PC-3 (cell line): Measurements from ENCODE around the gene KLHDC9. TPM values are rescaled to one million over a fixed set of nuclear protein-coding genes. Genes with fewer than 3 reads are reported as not detected.

Source experiments
- ATAC-seq: fragments of 200-7000 bp; cut with Tn5 transposase; 2 replicates; pipeline ENCODE4 v1.9.1; 2020; ENCODE audit warnings: mild to moderate bottlenecking, moderate library complexity
- BruUV-seq: library from RNA; stranded (reverse); fragments of 400-500 nt; replicated peaks from 2 replicates; lab custom pipeline; 2021; lab: Mats Ljungman, UMichigan
- CTCF ChIA-PET: fragments of 300-600 bp; sonication (Branson Sonifier 250); formaldehyde crosslinking; loops from one replicate; lab custom pipeline; 2022; ENCODE audit warnings: antibody characterized with exemption; lab: Charles Lee
- POLR2A ChIA-PET: fragments of 300-600 bp; sonication (Branson Sonifier 250); formaldehyde crosslinking; loops from one replicate; lab custom pipeline; 2022; ENCODE audit warnings: antibody characterized with exemption; ENCODE audit not compliant: unreplicated experiment; lab: Charles Lee
- DNase-seq: peaks from one replicate; pipeline ENCODE4 v3.0.0-alpha.2; 2015
- H2AFZ ChIP-seq: fragments of 300-600 bp; sonication (generic); 2 replicates; pipeline ENCODE4 v1.6.0; 2016; ENCODE audit warnings: antibody characterized with exemption, low read length
- H3F3A ChIP-seq: fragments of 300-600 bp; sonication (generic); one replicate; pipeline ENCODE4 v1.6.0; 2017; ENCODE audit warnings: antibody characterized with exemption, low read length, control low read depth, mild to moderate bottlenecking; ENCODE audit not compliant: unreplicated experiment
- H3K27ac ChIP-seq: fragments of 300-600 bp; sonication (generic); 2 replicates; pipeline ENCODE4 v1.5.1; 2016; ENCODE audit warnings: mild to moderate bottlenecking, low read length
- H3K27me3 ChIP-seq: fragments of 300-600 bp; sonication (generic); 2 replicates; pipeline ENCODE4 v1.6.1; 2016; ENCODE audit warnings: low read length, mixed read lengths
- H3K36me3 ChIP-seq: fragments of 300-600 bp; sonication (generic); 2 replicates; pipeline ENCODE4 v1.6.1; 2016; ENCODE audit warnings: low read depth, mixed run types, low read length, mixed read lengths
- H3K4me1 ChIP-seq: fragments of 300-600 bp; sonication (generic); 2 replicates; pipeline ENCODE4 v1.5.1; 2016; ENCODE audit warnings: low read length; ENCODE audit not compliant: insufficient read depth
- H3K4me2 ChIP-seq: fragments of 300-600 bp; sonication (generic); 2 replicates; pipeline ENCODE4 v1.6.0; 2016; ENCODE audit warnings: low read length
- H3K4me3 ChIP-seq: fragments of 300-600 bp; sonication (generic); 2 replicates; pipeline ENCODE4 v1.5.1; 2016; ENCODE audit warnings: mild to moderate bottlenecking, low read length, mixed read lengths
- H3K79me2 ChIP-seq: fragments of 300-600 bp; sonication (generic); 2 replicates; pipeline ENCODE4 v1.6.1; 2017; ENCODE audit warnings: low read length, mixed read lengths
- H3K9ac ChIP-seq: fragments of 300-600 bp; sonication (generic); 2 replicates; pipeline ENCODE4 v1.6.0; 2016; ENCODE audit warnings: mild to moderate bottlenecking, low read length
- H3K9me2 ChIP-seq: fragments of 300-600 bp; sonication (generic); replicated peaks from 2 replicates; pipeline ENCODE4 v1.6.1; 2016; ENCODE audit warnings: mixed run types, low read length, mixed read lengths
- H3K9me3 ChIP-seq: fragments of 300-600 bp; sonication (generic); 2 replicates; pipeline ENCODE4 v1.6.1; 2016; ENCODE audit warnings: low read length, mixed read lengths
- H4K20me1 ChIP-seq: fragments of 300-600 bp; sonication (generic); 2 replicates; pipeline ENCODE4 v1.6.1; 2016; ENCODE audit warnings: low read length, mixed read lengths
- EZH2 ChIP-seq: fragments of 300-600 bp; sonication (generic); IDR thresholded peaks from one replicate; pipeline ENCODE4 v1.6.1; 2017; ENCODE audit warnings: antibody characterized with exemption, mild to moderate bottlenecking, low read length; ENCODE audit not compliant: unreplicated experiment
- EZH2phosphoT487 ChIP-seq: fragments of 300-600 bp; sonication (generic); IDR thresholded peaks from 2 replicates; pipeline ENCODE4 v1.6.1; 2018; ENCODE audit warnings: mild to moderate bottlenecking, antibody characterized with exemption, low read length, borderline replicate concordance
- intact Hi-C: fragments of 100-400 bp; cut with micrococcal nuclease; formaldehyde crosslinking; loops from 2 replicates; pipeline ENCODE4 v1.9.0; 2023
- total RNA-seq: library from RNA; depleted of rRNA; stranded (reverse); fragments of >200 nt; gene quantifications from 2 replicates; pipeline ENCODE4 v1.2.3, GENCODE V29; 2014
- TF ChIP-seq, protein P1 (sequence below): fragments of 300-600 bp; sonication (generic); conservative IDR thresholded peaks from 2 replicates; pipeline ENCODE4 v1.5.1; 2017; ENCODE audit warnings: antibody characterized with exemption, low read depth, mild to moderate bottlenecking, low read length

KLHDC9 gene
- total RNA-seq, 1 experiment from 2014 or later, result 3.2 TPM

DNA sequence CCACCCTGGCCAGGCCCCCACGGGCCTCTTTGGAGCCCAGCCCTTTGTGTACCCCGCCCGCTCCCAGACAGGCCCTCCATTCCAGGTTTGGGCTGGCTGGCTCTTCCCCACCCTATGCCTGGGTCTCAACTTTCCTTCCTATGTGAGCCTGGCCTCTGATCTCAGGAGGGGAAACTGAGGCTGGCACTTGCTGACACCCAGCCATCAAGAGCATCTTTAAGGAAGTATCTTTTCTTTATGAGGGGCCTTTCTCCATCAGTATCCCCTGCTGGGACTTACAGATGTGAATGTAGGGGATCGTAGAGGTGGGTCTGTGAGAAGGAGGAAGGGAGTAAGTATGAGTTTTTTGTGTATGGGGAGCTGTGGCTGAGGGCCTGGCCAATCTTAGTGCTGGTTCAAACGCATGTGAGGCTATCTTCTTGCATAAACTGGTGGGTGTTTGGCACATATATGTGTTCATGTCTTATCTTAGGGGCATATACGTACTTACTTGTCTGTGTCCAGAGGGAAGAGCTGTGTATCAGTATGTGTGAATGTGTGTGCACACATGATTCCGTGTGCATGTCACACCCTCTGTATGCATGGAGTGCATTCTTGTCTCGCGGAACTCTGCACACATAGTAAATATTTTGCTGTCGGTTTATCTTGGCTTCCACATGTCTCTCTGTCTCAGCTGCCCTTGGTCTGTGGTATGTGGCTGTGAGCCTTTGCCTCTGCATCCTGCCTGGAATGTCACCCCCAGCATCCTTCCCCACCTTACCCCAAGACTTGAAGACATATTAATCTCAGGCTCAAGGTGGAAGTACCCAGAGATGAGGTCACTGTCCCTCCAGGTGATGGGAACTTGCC, 14.2 kb upstream of the KLHDC9 start:
- Histone ChIP-seq H3K79me2 (peaks cover 24% of the 10 kb centered on the region), H3K9ac (0 out of 2 replicates have a peak overlapping the region, but pooled peaks have one; percentile 18), H3K9me2 (no peaks in the 10 kb centered on the region), H3K4me3 (peak overlapping the region; percentile 28; the same call in 1 of the 2 replicates), H3K9me3 (no peaks in the 10 kb centered on the region), H3K4me1 (peaks cover 76% of the 10 kb centered on the region), H3K36me3 (no peaks in the 10 kb centered on the region), H3K4me2 (peak overlapping the region; percentile 68), H3F3A (no peaks in the 10 kb centered on the region), H3K27ac (peak overlapping the region; percentile 56), H3K27me3 (no peaks in the 10 kb centered on the region), H2AFZ (no peak overlapping the region), H4K20me1 (no peaks in the 10 kb centered on the region)
- intact Hi-C loops, result no loop called here
- no TSS peak for BruUV-seq
- DNase-seq, result no peak
- no peak for TF ChIP-seq EZH2phosphoT487
- TF ChIP-seq, protein P1, sequence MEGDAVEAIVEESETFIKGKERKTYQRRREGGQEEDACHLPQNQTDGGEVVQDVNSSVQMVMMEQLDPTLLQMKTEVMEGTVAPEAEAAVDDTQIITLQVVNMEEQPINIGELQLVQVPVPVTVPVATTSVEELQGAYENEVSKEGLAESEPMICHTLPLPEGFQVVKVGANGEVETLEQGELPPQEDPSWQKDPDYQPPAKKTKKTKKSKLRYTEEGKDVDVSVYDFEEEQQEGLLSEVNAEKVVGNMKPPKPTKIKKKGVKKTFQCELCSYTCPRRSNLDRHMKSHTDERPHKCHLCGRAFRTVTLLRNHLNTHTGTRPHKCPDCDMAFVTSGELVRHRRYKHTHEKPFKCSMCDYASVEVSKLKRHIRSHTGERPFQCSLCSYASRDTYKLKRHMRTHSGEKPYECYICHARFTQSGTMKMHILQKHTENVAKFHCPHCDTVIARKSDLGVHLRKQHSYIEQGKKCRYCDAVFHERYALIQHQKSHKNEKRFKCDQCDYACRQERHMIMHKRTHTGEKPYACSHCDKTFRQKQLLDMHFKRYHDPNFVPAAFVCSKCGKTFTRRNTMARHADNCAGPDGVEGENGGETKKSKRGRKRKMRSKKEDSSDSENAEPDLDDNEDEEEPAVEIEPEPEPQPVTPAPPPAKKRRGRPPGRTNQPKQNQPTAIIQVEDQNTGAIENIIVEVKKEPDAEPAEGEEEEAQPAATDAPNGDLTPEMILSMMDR, result no peak
- TF ChIP-seq EZH2, result no peak
- ChIA-PET CTCF (interaction anchor here (0.6 kb wide), 1 partner anchor 298 kb away, joined by 5 read pairs; no protein-coding TSS in a partner anchor), POLR2A (interaction anchor here (0.6 kb wide), 1 partner anchor 82 kb away, joined by 4 read pairs; the partner anchor contains the start of gene PPOX)
- ATAC-seq, result no peak

DNA sequence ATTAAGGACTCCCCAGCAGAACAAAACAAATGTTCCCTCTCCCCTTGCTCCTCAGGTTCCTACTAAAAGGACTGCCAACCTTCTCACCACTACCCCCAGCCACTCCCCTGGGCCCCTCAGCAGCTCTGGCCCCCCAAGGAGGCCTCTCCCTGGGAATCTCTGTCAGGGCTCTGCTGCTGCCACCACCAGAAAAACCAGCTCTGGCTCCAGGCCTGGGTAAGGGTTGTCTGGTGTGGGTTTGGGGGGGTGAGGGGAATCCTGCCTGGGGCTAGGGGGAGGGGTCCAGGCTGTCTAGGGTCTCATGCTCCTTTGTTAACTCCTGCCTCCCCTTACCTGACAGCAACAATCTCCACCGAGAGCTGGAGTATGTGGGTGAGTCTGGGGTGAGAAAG, 13.6 kb upstream of the KLHDC9 start:
- DNase-seq (no peak), ATAC-seq (no peak)
- H3K9ac ChIP-seq, result no peak overlapping the region
- H3K36me3 ChIP-seq, result no peaks in the 10 kb centered on the region
- peak overlapping the region; percentile 56 for H3K27ac ChIP-seq
- no peak overlapping the region for H3K4me3 ChIP-seq
- no peaks in the 10 kb centered on the region for H3K27me3 ChIP-seq
- TF ChIP-seq, protein P1, result no peak
- TF ChIP-seq EZH2phosphoT487 (no peak), EZH2 (no peak)
- no peak overlapping the region for H2AFZ ChIP-seq
- H3K4me2 ChIP-seq, result peak overlapping the region; percentile 68
- H3K79me2 ChIP-seq, result peaks cover 26% of the 10 kb centered on the region
- no peaks in the 10 kb centered on the region for H4K20me1 ChIP-seq
- H3F3A ChIP-seq, result no peaks in the 10 kb centered on the region
- peaks cover 82% of the 10 kb centered on the region for H3K4me1 ChIP-seq
- ChIA-PET CTCF (no interaction called here), POLR2A (no interaction called here)
- BruUV-seq, result no TSS peak
- H3K9me3 ChIP-seq, result no peaks in the 10 kb centered on the region
- intact Hi-C loops, result no loop called here
- no peaks in the 10 kb centered on the region for H3K9me2 ChIP-seq

DNA sequence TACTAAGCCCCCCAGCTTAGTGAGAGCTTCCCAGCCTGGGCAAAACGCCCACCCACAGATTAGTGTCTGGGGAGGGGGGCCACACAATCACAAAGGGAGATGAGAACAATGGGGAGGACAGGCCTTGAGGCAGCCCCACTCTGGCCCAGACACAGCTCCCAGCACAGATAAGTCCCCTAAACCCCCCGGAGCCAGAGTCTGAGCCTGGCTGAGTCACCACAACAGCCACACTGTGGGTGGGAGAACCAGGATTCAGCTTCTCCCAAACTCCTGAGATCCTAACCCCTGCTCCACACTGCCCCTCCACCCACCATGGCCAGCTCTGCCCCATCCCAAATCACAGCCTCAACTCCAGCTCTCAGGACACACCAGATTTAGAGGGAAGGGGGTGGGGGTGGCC, 13.0 kb upstream of the KLHDC9 start:
- ATAC-seq (no peak), DNase-seq (no peak)
- Histone ChIP-seq H3K9me3 (no peaks in the 10 kb centered on the region), H3K36me3 (no peaks in the 10 kb centered on the region), H3F3A (no peaks in the 10 kb centered on the region), H3K27ac (peak overlapping the region; percentile 56), H3K9me2 (no peaks in the 10 kb centered on the region), H4K20me1 (no peaks in the 10 kb centered on the region), H3K4me3 (no peak overlapping the region), H3K27me3 (no peaks in the 10 kb centered on the region), H3K4me1 (peaks cover 87% of the 10 kb centered on the region), H3K4me2 (peak overlapping the region; percentile 68), H3K79me2 (peaks cover 26% of the 10 kb centered on the region), H3K9ac (no peak overlapping the region), H2AFZ (no peak overlapping the region)
- TF ChIP-seq EZH2 (no peak), EZH2phosphoT487 (no peak)
- TF ChIP-seq, protein P1, result no peak
- POLR2A ChIA-PET, result no interaction called here
- intact Hi-C loops, result no loop called here
- BruUV-seq, result no TSS peak
- CTCF ChIA-PET, result no interaction called here
